ENCODE measurements around the gene CEP295NL. TPM values are rescaled to one million over a fixed set of nuclear protein-coding genes. Genes with fewer than 3 reads are reported as not detected.

Gene CEP295NL
- total RNA-seq, 3 donors from 2014 or later (not counting 1 experiment from before 2014, with no cell fraction given): 0.52 to 2.7 (median 2.1) TPM

DNA sequence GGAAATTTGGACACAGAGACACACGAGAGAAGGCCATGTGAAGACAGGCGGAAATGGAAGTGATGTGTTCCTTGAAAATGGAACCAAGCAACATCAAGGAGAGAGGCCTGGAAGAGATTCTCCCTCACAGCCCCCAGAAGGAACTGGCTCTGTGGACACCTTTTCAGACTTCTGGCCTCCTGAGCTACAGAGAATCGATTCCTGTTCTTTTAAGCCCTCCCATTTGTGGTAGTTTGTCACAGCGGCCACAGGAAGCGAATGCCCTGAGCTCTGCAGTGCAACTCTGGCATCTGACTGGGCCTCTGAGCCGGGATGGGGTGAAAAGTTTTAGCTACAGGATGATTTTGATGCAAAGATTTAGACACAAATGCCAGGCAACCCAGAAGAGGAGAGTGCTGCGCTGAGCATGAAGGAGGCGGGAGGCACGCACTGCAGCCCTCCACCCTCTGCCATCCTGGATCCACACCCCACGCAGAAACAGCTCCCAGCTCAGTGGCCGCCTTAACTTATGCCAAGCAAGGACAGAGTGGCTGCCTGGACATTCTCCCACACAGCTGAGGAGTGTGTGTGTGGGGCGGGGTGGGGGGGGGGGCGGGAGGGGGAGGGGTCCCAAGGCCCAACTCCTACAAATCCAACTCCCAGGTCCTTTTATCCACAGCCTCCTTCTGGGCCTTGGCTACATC lies 20.0 kb upstream of the CEP295NL start:
- WGBS (ENCODE audit: insufficient coverage): 57% methylated on average over 8 of the region's 13 CpGs
- Histone ChIP-seq H3K27me3 (ENCODE audit: control insufficient read depth, insufficient read depth, low read length) (peaks cover 11% of the 10 kb centered on the region), H3K4me1 (ENCODE audit: control insufficient read depth, insufficient read depth, low read length) (peaks cover 37% of the 10 kb centered on the region), H3K27ac (ENCODE audit: low read length) (peak overlapping the region; percentile 30), H3K4me3 (ENCODE audit: low read length) (no peak overlapping the region), H3K9me3 (ENCODE audit: control insufficient read depth, insufficient read depth, low read length) (no peaks in the 10 kb centered on the region), H3K36me3 (ENCODE audit: control insufficient read depth, insufficient read depth, low read length) (no peaks in the 10 kb centered on the region)
- no peaks in the 10 kb centered on the region for H3K9me3 Mint-ChIP-seq
- H3K4me1 Mint-ChIP-seq: peaks cover 0 to 13% of the 10 kb centered on the region in 2 donors
- ATAC-seq: no peak
- no peak for DNase-seq
- H3K4me3 Mint-ChIP-seq: peak overlapping the region; percentile 67
- H3K27ac Mint-ChIP-seq: no peak overlapping the region
- TF ChIP-seq, protein P1, sequence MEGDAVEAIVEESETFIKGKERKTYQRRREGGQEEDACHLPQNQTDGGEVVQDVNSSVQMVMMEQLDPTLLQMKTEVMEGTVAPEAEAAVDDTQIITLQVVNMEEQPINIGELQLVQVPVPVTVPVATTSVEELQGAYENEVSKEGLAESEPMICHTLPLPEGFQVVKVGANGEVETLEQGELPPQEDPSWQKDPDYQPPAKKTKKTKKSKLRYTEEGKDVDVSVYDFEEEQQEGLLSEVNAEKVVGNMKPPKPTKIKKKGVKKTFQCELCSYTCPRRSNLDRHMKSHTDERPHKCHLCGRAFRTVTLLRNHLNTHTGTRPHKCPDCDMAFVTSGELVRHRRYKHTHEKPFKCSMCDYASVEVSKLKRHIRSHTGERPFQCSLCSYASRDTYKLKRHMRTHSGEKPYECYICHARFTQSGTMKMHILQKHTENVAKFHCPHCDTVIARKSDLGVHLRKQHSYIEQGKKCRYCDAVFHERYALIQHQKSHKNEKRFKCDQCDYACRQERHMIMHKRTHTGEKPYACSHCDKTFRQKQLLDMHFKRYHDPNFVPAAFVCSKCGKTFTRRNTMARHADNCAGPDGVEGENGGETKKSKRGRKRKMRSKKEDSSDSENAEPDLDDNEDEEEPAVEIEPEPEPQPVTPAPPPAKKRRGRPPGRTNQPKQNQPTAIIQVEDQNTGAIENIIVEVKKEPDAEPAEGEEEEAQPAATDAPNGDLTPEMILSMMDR (IDR thresholded peaks at IDR 0.05): no peak
- intact Hi-C loops (cut with micrococcal nuclease): no loop called here
- no peaks in the 10 kb centered on the region for H3K36me3 Mint-ChIP-seq
- H3K27me3 Mint-ChIP-seq (ENCODE audit: low read depth in 2 of 2): peaks cover 12 to 28% of the 10 kb centered on the region in 2 donors

DNA sequence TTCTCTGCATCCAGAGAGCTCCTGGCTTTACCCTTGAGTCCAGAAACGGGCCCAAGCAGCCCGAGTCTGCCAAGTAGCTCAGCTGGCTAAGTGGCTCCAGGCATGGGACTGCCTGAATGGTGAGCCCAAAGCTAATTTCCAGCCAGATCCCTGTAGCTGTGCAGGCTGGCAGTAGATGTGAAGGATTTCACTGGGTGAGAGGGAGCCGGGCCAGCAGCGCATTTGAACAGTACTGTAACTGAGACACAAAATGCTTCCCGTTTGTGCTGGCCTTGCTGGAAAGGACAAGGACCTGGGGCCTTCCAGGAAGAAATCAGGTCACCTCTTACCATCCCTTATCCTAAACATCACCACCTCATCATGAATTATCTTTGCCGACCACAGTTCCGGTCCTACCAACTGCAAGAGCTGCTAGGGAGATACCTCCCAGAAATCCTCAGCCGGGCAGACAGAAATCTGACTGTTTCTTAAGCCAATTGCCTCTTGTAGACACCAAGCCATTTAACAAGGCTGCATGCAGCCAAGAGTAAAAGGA lies 18.5 kb upstream of the CEP295NL start:
- Histone ChIP-seq H3K36me3 (ENCODE audit: control insufficient read depth, insufficient read depth, low read length) (no peaks in the 10 kb centered on the region), H3K4me1 (ENCODE audit: control insufficient read depth, insufficient read depth, low read length) (peaks cover 44% of the 10 kb centered on the region), H3K9me3 (ENCODE audit: control insufficient read depth, insufficient read depth, low read length) (no peaks in the 10 kb centered on the region), H3K27me3 (ENCODE audit: control insufficient read depth, insufficient read depth, low read length) (peaks cover 11% of the 10 kb centered on the region), H3K27ac (ENCODE audit: low read length) (no peak overlapping the region), H3K4me3 (ENCODE audit: low read length) (no peak overlapping the region)
- H3K27me3 Mint-ChIP-seq (ENCODE audit: low read depth in 2 of 2): peaks cover 13 to 31% of the 10 kb centered on the region in 2 donors
- intact Hi-C loops (cut with micrococcal nuclease): no loop called here
- no peak overlapping the region for H3K4me3 Mint-ChIP-seq
- no peak for DNase-seq
- H3K27ac Mint-ChIP-seq: no peak overlapping the region
- ATAC-seq: no peak
- 89% methylated on average over 8 of the region's 8 CpGs for WGBS (ENCODE audit: insufficient coverage)
- H3K36me3 Mint-ChIP-seq: no peaks in the 10 kb centered on the region
- no peaks in the 10 kb centered on the region for H3K9me3 Mint-ChIP-seq
- H3K4me1 Mint-ChIP-seq: peaks cover 4 to 22% of the 10 kb centered on the region in 2 donors
- TF ChIP-seq, protein P1 (IDR thresholded peaks at IDR 0.05): no peak

DNA sequence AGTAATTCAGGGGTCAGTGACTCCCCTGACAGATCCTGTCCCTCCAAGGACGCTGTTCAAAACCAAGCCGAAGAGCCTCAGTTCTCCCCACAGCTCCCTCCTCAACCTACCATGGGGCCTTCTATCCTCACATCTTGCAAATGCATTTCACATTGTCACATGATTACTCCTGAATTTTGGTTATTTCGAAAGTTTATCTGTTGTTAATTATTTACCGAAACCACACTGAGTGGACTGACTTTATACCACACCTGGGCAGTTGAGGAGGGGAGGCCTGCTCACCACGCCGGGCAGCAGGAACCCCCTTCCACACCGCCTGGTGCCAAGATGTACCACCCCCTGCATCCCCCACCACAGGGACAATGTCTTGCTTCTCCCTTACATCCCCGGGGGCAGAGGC lies 17.5 kb upstream of the CEP295NL start:
- Histone ChIP-seq H3K4me1 (ENCODE audit: control insufficient read depth, insufficient read depth, low read length) (peaks cover 47% of the 10 kb centered on the region), H3K27me3 (ENCODE audit: control insufficient read depth, insufficient read depth, low read length) (peaks cover 7% of the 10 kb centered on the region), H3K36me3 (ENCODE audit: control insufficient read depth, insufficient read depth, low read length) (no peaks in the 10 kb centered on the region), H3K27ac (ENCODE audit: low read length) (no peak overlapping the region), H3K9me3 (ENCODE audit: control insufficient read depth, insufficient read depth, low read length) (no peaks in the 10 kb centered on the region), H3K4me3 (ENCODE audit: low read length) (no peak overlapping the region)
- Mint-ChIP-seq H3K4me3 (no peak overlapping the region), H3K36me3 (no peaks in the 10 kb centered on the region), H3K27me3 (ENCODE audit: low read depth in 2 of 2) (peaks cover 13 to 28% of the 10 kb centered on the region in 2 donors), H3K27ac (no peak overlapping the region), H3K9me3 (no peaks in the 10 kb centered on the region), H3K4me1 (peaks cover 4 to 24% of the 10 kb centered on the region in 2 donors)
- ATAC-seq (no peak), DNase-seq (no peak)
- TF ChIP-seq, protein P1 (IDR thresholded peaks at IDR 0.05): no peak
- intact Hi-C loops (cut with micrococcal nuclease): no loop called here
- WGBS (ENCODE audit: insufficient coverage): 94% methylated on average over 8 of the region's 8 CpGs
